Stomach (tissue), 9 donors: ENCODE results near the gene PLXNB1. TPM values are rescaled to one million over a fixed set of nuclear protein-coding genes. Genes with fewer than 3 reads are reported as not detected.

Experiments used
- DNase-seq, 2 donors: peaks; one replicate each; pipeline versions ENCODE4 v3.0.0 to v3.0.0-alpha.2; 2013 to 2019
- H3K27ac ChIP-seq, 5 donors: fragments of 200-600 bp in 4 of 5; sonication (generic) in 4 of 5; one replicate each; pipeline ENCODE4 v1.5.1; 2013 to 2019; ENCODE audit warnings: mild to moderate bottlenecking in 1 of 5, moderate library complexity in 1 of 5
- H3K27me3 ChIP-seq, 3 donors: fragments of 200-600 bp; sonication (generic); one replicate each; pipeline ENCODE4 v1.5.1; 2017 to 2019; ENCODE audit warnings: mixed run types in 1 of 3
- H3K36me3 ChIP-seq, 4 donors: fragments of 200-600 bp; sonication (generic); 1 replicate in 3 of 4; 2 replicates in 1 of 4; pipeline ENCODE4 v1.5.1; 2016 to 2019
- H3K4me1 ChIP-seq, 4 donors: fragments of 200-600 bp; sonication (generic); one replicate each; pipeline ENCODE4 v1.5.1; 2016 to 2019
- H3K4me3 ChIP-seq, 4 donors: fragments of 200-600 bp; sonication (generic) in 3 of 4; one replicate each; pipeline ENCODE4 v1.5.1; 2016 to 2019; ENCODE audit warnings: mild to moderate bottlenecking in 1 of 4
- H3K9me3 ChIP-seq, 4 donors: fragments of 200-600 bp; sonication (generic); one replicate each; pipeline ENCODE4 v1.5.1; 2016 to 2019
- CTCF ChIP-seq, 7 experiments: fragments of 450-650 bp in 4 of 7; fragments of 200-600 bp in 3 of 7; sonication (generic) in 3 of 7; IDR thresholded peaks; one replicate each; pipeline ENCODE4 v1.5.1; 2016 to 2019; ENCODE audit warnings: antibody characterized with exemption in 7 of 7, control low read depth in 2 of 7, mild to moderate bottlenecking in 1 of 7
- EP300 ChIP-seq: sonication (generic); formaldehyde crosslinking; IDR thresholded peaks from one replicate; pipeline ENCODE4 v1.6.1; 2017; ENCODE audit warnings: antibody characterized with exemption
- POLR2A ChIP-seq, 4 donors: fragments of 450-650 bp; IDR thresholded peaks; one replicate each; pipeline ENCODE4 v1.6.1; 2016; ENCODE audit warnings: antibody characterized with exemption in 4 of 4, control low read depth in 2 of 4, mild to moderate bottlenecking in 1 of 4, moderate library complexity in 1 of 4
- POLR2AphosphoS5 ChIP-seq, 3 donors: sonication (generic); formaldehyde crosslinking; IDR thresholded peaks; one replicate each; pipeline ENCODE4 v1.6.1; 2016; ENCODE audit warnings: antibody characterized with exemption in 3 of 3
- WGBS, 5 donors: extraction: QIAGEN DNeasy Blood & Tissue Kit in 3 of 5; methylation state at CpG; one replicate each; pipeline versions ENCODE4 v1.1.5 to v1.1.7; 2013 to 2018; 5-methylcytosine and 5-hydroxymethylcytosine counted together
- intact Hi-C: fragments of 100-400 bp; cut with DNase I; formaldehyde crosslinking; loops from one replicate; pipeline ENCODE4 v1.15.1; 2023; ENCODE audit warnings: low total_unique reads
- polyA plus RNA-seq, 3 donors: library from polyadenylated mRNA; stranded (reverse); fragments of 200-250 nt; gene quantifications; one replicate each; pipeline ENCODE4 v1.2.3, GENCODE V29; 2013
- total RNA-seq, 5 donors: library from RNA; depleted of rRNA; stranded (reverse); fragments of >200 nt; gene quantifications; one replicate each; pipeline versions ENCODE4 v1.1.0 to v1.2.3, GENCODE V29; 2014 to 2016
- donor health status: healthy with polysubstance abuse.
- donor health status: Bipolar disorder and iron deficiency.
- donor health status: healthy.

The PLXNB1 gene
- total and polyA plus RNA-seq, 8 donors, result 13.9 to 874 (median 135) TPM

GRCh38 chr3:48387634-48388033 lies 42.3 kb downstream of the PLXNB1 start:
- Histone ChIP-seq H3K36me3 (no peaks in the 10 kb centered on the region), H3K4me3 (no peak overlapping the region), H3K4me1 (no peaks in the 10 kb centered on the region), H3K9me3 (peaks cover 0 to 8% (median 3%) of the 10 kb centered on the region in 4 donors), H3K27me3 (no peaks in the 10 kb centered on the region), H3K27ac (no peak overlapping the region)
- DNase-seq, result no peak
- TF ChIP-seq CTCF (IDR thresholded peaks at IDR 0.05) (no peak), POLR2AphosphoS5 (IDR thresholded peaks at IDR 0.05) (no peak), POLR2A (IDR thresholded peaks at IDR 0.05) (no peak), EP300 (no peak)
- intact Hi-C loops, result no loop called here

GRCh38 chr3:48372862-48373435 lies 56.9 kb downstream of the PLXNB1 start:
- WGBS, 5 donors, result 58 to 65% (median 63%) methylated on average over 5 of the region's 5 CpGs
- intact Hi-C loops, result no loop called here
- H3K4me3 ChIP-seq, result no peak overlapping the region

GRCh38 chr3:48372377-48372770 lies 57.5 kb downstream of the PLXNB1 start:
- Histone ChIP-seq H3K4me3 (no peak overlapping the region), H3K27ac (no peak overlapping the region), H3K4me1 (no peaks in the 10 kb centered on the region), H3K27me3 (no peaks in the 10 kb centered on the region), H3K9me3 (no peaks in the 10 kb centered on the region), H3K36me3 (no peaks in the 10 kb centered on the region)
- DNase-seq, result no peak
- intact Hi-C loops, result no loop called here
- no peak for TF ChIP-seq POLR2AphosphoS5 (IDR thresholded peaks at IDR 0.05)
- TF ChIP-seq CTCF (IDR thresholded peaks at IDR 0.05), result no peak
- no peak for TF ChIP-seq POLR2A (IDR thresholded peaks at IDR 0.05)
- no peak for TF ChIP-seq EP300
- 70 to 88% (median 83%) methylated on average over 7 of the region's 7 CpGs for WGBS, 5 donors

More at GRCh38 chr3:48372862-48373435, 56.9 kb downstream of the PLXNB1 start:
- Histone ChIP-seq H3K27ac (no peak overlapping the region), H3K4me1 (no peaks in the 10 kb centered on the region), H3K27me3 (no peaks in the 10 kb centered on the region), H3K9me3 (no peaks in the 10 kb centered on the region), H3K36me3 (no peaks in the 10 kb centered on the region)
- TF ChIP-seq CTCF (IDR thresholded peaks at IDR 0.05) (no peak), EP300 (no peak), POLR2A (IDR thresholded peaks at IDR 0.05) (no peak)
- DNase-seq, result no peak

GRCh38 chr3:48371651-48372376 lies 58.1 kb downstream of the PLXNB1 start, which contains the start of gene FBXW12:
Gene FBXW12, plus strand, starts transcription at chr3:48372219. Its CDS starts 549 bp downstream, at chr3:48372768.
- H3K27ac ChIP-seq, result no peak within 1 kb of the TSS
- TF ChIP-seq EP300 (no peak), CTCF (IDR thresholded peaks at IDR 0.05) (no peak), POLR2AphosphoS5 (IDR thresholded peaks at IDR 0.05) (no peak), POLR2A (IDR thresholded peaks at IDR 0.05) (no peak)
- H3K36me3 ChIP-seq, result no peaks in the 10 kb centered on the region
- WGBS, 5 donors, result 86 to 91% (median 90%) methylated on average over 11 of the region's 11 CpGs
- no peak for DNase-seq
- no peaks in the 10 kb centered on the region for H3K27me3 ChIP-seq
- no peaks in the 10 kb centered on the region for H3K9me3 ChIP-seq
- intact Hi-C loops, result no loop called here
- H3K4me1 ChIP-seq, result no peaks in the 10 kb centered on the region
- H3K4me3 ChIP-seq, result no peak within 1 kb of the TSS
